WTC11 (cell line): ENCODE data around the gene UNC93A.

Source experiments
- FOXJ3 ChIP-seq: sonication (generic); formaldehyde crosslinking; IDR thresholded peaks from 2 replicates; pipeline ENCODE4 v1.9.0; 2021; ENCODE audit warnings: missing genetic modification reagents, mild to moderate bottlenecking, borderline replicate concordance
- NFYB ChIP-seq: sonication (generic); formaldehyde crosslinking; conservative IDR thresholded peaks from 2 replicates; pipeline ENCODE4 v1.8.0; 2022; ENCODE audit warnings: low read depth, missing genetic modification reagents
- RORB ChIP-seq: fragments of 250-450 bp; sonication (Bioruptor Pico); IDR thresholded peaks from 2 replicates; pipeline ENCODE4 v1.9.0; 2021; ENCODE audit warnings: mild to moderate bottlenecking
- ZNF232 ChIP-seq: sonication (generic); formaldehyde crosslinking; IDR thresholded peaks from 2 replicates; pipeline ENCODE4 v1.8.0; 2022; ENCODE audit warnings: mild to moderate bottlenecking, missing genetic modification reagents
- TF ChIP-seq, protein P1 (sequence below): fragments of 200-600 bp; IDR thresholded peaks from 2 replicates; pipeline ENCODE4 v1.8.0; 2022; ENCODE audit warnings: antibody characterized with exemption
- TF ChIP-seq, protein P2 (sequence below): sonication (generic); formaldehyde crosslinking; conservative IDR thresholded peaks from 2 replicates; pipeline ENCODE4 v1.8.1; 2022; ENCODE audit warnings: mild to moderate bottlenecking, missing genetic modification reagents

DNA sequence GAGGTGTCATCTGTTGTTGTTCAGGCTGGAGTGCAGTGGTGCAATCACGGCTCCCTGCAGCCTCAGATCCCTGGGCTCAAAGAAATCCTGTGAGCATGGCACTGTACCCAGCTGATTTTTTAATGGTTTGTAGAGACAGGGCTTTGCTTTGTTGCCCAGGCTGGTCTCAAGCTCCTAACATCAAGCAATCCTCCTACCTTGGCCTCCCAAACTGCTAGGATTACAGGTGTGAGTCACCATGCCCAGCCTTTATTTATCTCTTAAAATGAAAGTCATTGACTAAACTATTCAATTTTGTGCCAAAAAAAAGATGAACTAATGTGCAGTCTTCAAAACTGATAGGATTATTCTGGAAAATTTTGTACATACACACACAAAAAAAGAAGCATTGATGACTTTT lies 38.8 kb upstream of the UNC93A start:
- TF ChIP-seq, protein P1, sequence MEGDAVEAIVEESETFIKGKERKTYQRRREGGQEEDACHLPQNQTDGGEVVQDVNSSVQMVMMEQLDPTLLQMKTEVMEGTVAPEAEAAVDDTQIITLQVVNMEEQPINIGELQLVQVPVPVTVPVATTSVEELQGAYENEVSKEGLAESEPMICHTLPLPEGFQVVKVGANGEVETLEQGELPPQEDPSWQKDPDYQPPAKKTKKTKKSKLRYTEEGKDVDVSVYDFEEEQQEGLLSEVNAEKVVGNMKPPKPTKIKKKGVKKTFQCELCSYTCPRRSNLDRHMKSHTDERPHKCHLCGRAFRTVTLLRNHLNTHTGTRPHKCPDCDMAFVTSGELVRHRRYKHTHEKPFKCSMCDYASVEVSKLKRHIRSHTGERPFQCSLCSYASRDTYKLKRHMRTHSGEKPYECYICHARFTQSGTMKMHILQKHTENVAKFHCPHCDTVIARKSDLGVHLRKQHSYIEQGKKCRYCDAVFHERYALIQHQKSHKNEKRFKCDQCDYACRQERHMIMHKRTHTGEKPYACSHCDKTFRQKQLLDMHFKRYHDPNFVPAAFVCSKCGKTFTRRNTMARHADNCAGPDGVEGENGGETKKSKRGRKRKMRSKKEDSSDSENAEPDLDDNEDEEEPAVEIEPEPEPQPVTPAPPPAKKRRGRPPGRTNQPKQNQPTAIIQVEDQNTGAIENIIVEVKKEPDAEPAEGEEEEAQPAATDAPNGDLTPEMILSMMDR: no peak
- TF ChIP-seq ZNF232 (CRISPR knock-in tag) (no peak), NFYB (CRISPR knock-in tag) (no peak), RORB (CRISPR knock-in tag) (no peak), FOXJ3 (CRISPR knock-in tag) (no peak)
- TF ChIP-seq, protein P2, sequence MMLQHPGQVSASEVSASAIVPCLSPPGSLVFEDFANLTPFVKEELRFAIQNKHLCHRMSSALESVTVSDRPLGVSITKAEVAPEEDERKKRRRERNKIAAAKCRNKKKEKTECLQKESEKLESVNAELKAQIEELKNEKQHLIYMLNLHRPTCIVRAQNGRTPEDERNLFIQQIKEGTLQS (CRISPR knock-in tag): no peak
